Tibial artery (tissue), 4 donors: ENCODE measurements around the gene SCRT2.
"Not testable (repeated sequence)": the region's sequence is repeated elsewhere in the genome, so short reads cannot be mapped to it uniquely, and the experiment has no call there.

ENCODE experiments used
- DNase-seq, 2 donors: peaks; one replicate each; pipeline ENCODE4 v3.0.0-alpha.2; 2019
- H3K27ac ChIP-seq, 2 donors: fragments of 200-600 bp; sonication (generic) in 1 of 2; 1 replicate in 1 of 2; 2 replicates in 1 of 2; pipeline ENCODE4 v1.5.1; 2018 to 2019; ENCODE audit warnings: mild to moderate bottlenecking in 1 of 2
- H3K27me3 ChIP-seq, 2 donors: fragments of 200-600 bp; sonication (generic) in 1 of 2; one replicate each; pipeline versions ENCODE4 v1.5.1 to v1.6.0; 2016 to 2019
- H3K36me3 ChIP-seq, 3 donors: fragments of 200-600 bp; sonication (generic) in 2 of 3; one replicate each; pipeline ENCODE4 v1.5.1; 2016 to 2019; ENCODE audit warnings: mild to moderate bottlenecking in 2 of 3
- H3K4me1 ChIP-seq, 4 donors: fragments of 200-600 bp; sonication (generic) in 2 of 4; 1 replicate in 3 of 4; 2 replicates in 1 of 4; pipeline ENCODE4 v1.5.1; 2016 to 2019
- H3K4me3 ChIP-seq, 2 donors: fragments of 200-600 bp; sonication (generic) in 1 of 2; 1 replicate in 1 of 2; 2 replicates in 1 of 2; pipeline ENCODE4 v1.5.1; 2018 to 2019; ENCODE audit warnings: mild to moderate bottlenecking in 2 of 2
- H3K9me3 ChIP-seq, 3 donors: fragments of 200-600 bp; sonication (generic) in 1 of 3; one replicate each; pipeline ENCODE4 v1.5.1; 2016 to 2019
- intact Hi-C: fragments of 100-400 bp; cut with DNase I; formaldehyde crosslinking; loops from one replicate; pipeline ENCODE4 v1.15.0; 2023; ENCODE audit warnings: low total_unique reads
- TF ChIP-seq, protein P1 (sequence below), 2 experiments: fragments of 200-600 bp in 1 of 2; fragments of 450-650 bp in 1 of 2; IDR thresholded peaks; one replicate each; pipeline ENCODE4 v1.5.1; 2017 to 2019; ENCODE audit warnings: antibody characterized with exemption in 2 of 2, mild to moderate bottlenecking in 1 of 2, moderate library complexity in 1 of 2

The SCRT2 gene

DNA sequence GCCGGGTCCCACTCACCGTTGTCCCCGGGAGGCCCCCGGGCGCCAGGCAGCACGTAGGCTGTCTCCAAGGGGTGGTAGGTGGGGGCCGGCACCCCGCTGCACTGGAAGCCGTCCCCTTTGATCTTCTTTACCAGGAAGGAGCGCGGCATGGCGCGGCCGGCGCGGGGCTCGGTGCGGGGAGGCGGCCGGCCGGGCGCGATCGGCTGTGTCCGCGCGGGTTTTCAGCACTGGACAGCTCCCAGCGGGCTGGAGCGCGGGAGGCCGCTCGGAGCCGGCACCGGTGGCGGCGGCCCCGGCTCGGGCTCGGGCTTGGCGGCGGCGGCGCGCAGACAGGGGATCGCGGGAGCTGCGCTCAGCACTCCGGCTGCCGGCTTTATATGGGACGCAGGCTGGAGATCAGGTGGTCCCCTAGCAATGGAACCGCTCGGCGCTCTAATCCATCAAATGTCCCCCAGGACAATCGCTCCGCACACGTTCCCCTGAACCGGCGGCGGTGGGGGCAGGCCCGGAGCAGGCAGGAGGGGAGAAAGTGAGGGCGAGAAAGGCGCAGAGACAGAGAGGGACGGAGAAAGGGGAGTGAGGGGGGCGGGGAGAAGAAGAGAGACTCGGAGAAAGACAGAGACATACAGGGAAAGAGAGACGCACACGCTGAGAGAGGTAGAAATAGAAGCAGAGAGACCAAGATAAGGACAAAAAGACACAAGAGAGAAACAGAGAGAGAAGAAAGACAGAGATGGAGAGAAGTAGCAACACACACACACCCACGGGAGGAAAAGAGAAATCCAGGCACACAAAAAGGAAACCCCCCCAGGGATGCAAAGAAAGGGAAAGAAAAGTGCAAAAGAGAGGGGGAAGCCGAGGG lies at the start of gene SCRT2:
SCRT2 (minus strand) TSS at position 350 of the 862 bp plus-strand sequence; CDS start at position 149, 201 bp downstream.
- Histone ChIP-seq H3K27me3 (peaks cover 0 to 78% of the 10 kb centered on the region in 2 donors), H3K4me3 (peak within 1 kb of the TSS in 1 of 2 donors; percentile 0), H3K36me3 (no peaks in the 10 kb centered on the region), H3K27ac (no peak within 1 kb of the TSS), H3K9me3 (no peaks in the 10 kb centered on the region), H3K4me1 (peaks cover 0 to 20% (median 16%) of the 10 kb centered on the region in 4 donors)
- intact Hi-C loops = no loop called here
- TF ChIP-seq, protein P1, sequence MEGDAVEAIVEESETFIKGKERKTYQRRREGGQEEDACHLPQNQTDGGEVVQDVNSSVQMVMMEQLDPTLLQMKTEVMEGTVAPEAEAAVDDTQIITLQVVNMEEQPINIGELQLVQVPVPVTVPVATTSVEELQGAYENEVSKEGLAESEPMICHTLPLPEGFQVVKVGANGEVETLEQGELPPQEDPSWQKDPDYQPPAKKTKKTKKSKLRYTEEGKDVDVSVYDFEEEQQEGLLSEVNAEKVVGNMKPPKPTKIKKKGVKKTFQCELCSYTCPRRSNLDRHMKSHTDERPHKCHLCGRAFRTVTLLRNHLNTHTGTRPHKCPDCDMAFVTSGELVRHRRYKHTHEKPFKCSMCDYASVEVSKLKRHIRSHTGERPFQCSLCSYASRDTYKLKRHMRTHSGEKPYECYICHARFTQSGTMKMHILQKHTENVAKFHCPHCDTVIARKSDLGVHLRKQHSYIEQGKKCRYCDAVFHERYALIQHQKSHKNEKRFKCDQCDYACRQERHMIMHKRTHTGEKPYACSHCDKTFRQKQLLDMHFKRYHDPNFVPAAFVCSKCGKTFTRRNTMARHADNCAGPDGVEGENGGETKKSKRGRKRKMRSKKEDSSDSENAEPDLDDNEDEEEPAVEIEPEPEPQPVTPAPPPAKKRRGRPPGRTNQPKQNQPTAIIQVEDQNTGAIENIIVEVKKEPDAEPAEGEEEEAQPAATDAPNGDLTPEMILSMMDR (IDR thresholded peaks at IDR 0.05) = no peak
- peak; percentile 66 to 81 for DNase-seq

DNA sequence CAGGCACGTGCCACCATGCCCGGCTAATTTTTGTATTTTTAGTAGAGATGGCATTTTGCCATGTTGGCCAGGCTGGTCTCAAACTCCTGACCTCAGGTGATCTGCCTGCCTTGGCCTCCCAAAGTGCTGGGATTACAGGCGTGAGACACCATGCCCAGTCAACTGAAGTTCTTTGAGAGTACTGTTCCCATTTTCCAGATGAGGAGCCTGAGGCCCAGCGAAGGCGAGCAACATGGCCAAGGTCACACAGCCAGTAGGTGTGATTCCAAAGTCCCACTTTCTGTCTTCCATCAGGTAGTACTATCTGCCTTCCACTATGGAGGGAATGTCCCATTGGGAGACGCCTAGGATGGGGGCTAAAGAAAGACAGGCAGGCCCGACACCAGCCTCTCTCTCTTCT lies 49.2 kb upstream of the SCRT2 start:
- H3K36me3 ChIP-seq, DNase-seq, intact Hi-C loops, H3K9me3 ChIP-seq, H3K4me3 ChIP-seq, H3K27ac ChIP-seq: not testable (repeated sequence)
- Histone ChIP-seq H3K4me1 (peaks cover 0 to 11% (median 8%) of the 10 kb centered on the region in 4 donors), H3K27me3 (peaks cover 0 to 69% of the 10 kb centered on the region in 2 donors)

- intact Hi-C loops = no loop called here
- peaks cover 0 to 60% of the 10 kb centered on the region in 2 donors for H3K27me3 ChIP-seq
- DNase-seq = no peak
- TF ChIP-seq, protein P1 (IDR thresholded peaks at IDR 0.05) = no peak
- no peak overlapping the region for H3K27ac ChIP-seq
- peaks cover 0 to 10% (median 8%) of the 10 kb centered on the region in 4 donors for H3K4me1 ChIP-seq
- H3K36me3 ChIP-seq = no peaks in the 10 kb centered on the region
- H3K9me3 ChIP-seq = no peaks in the 10 kb centered on the region
- H3K4me3 ChIP-seq = no peak overlapping the region
Observed at GRCh38 chr20:723756-724155, 48.2 kb upstream of the SCRT2 start.

DNA sequence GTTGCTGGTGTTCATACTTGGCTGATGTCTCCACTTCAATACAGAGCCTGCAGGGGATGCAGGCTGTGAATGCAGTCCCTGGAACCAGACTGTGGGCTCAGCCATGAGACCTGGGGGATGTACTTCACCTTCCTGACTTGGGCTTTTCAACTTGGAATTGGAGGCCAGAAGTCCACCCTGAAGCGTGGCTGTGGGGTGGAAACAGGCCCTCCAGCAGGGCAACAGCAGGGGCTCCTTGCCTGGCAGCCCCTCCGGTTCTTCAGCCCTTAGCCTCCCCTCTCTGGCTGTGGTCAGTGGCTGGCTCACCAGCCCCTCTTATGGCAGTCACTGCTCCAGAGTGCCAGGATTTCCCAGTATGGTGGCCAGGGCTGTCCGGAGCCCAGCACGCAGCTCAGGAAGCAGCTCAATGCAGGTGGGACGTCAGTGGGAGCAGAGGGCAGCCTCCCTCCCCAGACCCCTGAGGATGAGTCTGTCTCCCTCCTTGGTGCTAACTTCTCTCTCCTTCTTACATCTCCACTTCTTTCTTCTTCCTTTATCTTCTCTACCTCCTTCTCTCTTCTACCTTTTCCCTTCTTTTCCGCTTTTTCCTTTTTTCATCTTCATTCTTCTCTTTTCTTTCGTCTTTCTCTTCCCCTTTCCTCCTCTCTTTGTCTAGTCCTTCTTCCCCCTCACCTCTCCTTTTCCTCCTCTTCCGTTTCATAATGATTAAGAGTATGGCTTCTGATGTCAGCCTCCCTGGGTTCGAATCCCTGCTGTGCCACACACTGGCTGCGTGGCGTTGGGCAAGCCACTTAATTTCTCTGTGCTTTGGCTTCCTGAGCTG lies 47.4 kb upstream of the SCRT2 start:
- intact Hi-C loops = no loop called here
- Histone ChIP-seq H3K36me3 (no peaks in the 10 kb centered on the region), H3K27me3 (peaks cover 0 to 53% of the 10 kb centered on the region in 2 donors), H3K4me3 (no peak overlapping the region), H3K4me1 (peaks cover 0 to 3% (median 2%) of the 10 kb centered on the region in 4 donors), H3K9me3 (no peaks in the 10 kb centered on the region), H3K27ac (no peak overlapping the region)
- no peak for DNase-seq
- TF ChIP-seq, protein P1 (IDR thresholded peaks at IDR 0.05) = no peak

GRCh38 chr20:721876-722275 lies 46.3 kb upstream of the SCRT2 start:
- TF ChIP-seq, protein P1 (IDR thresholded peaks at IDR 0.05) = no peak
- intact Hi-C loops = no loop called here
- peaks cover 0 to 43% of the 10 kb centered on the region in 2 donors for H3K27me3 ChIP-seq
- DNase-seq = no peak
- H3K4me3 ChIP-seq = no peak overlapping the region
- no peaks in the 10 kb centered on the region for H3K4me1 ChIP-seq
- H3K36me3 ChIP-seq = no peaks in the 10 kb centered on the region
- H3K27ac ChIP-seq = no peak overlapping the region
- H3K9me3 ChIP-seq = no peaks in the 10 kb centered on the region
